GM12878 (cell line): ENCODE data around the gene MSGN1. TPM values are rescaled to one million over a fixed set of nuclear protein-coding genes. Genes with fewer than 3 reads are reported as not detected.

Experiments
- ATAC-seq: fragments of 200-7000 bp; cut with Tn5 transposase; 3 replicates; pipeline ENCODE4 v1.9.1; 2020; ENCODE audit warnings: mild to moderate bottlenecking, moderate library complexity
- BruUV-seq: library from RNA; stranded (reverse); fragments of 400-500 nt; replicated peaks from 2 replicates; lab custom pipeline; 2021; lab: Mats Ljungman, UMichigan
- CTCF ChIA-PET: fragments of 300-600 bp; sonication (Branson Sonifier 250); formaldehyde crosslinking; extraction: SDS; loops from one replicate; lab custom pipeline; 2021; ENCODE audit warnings: inconsistent platforms; lab: Yijun Ruan, JAX
- POLR2A ChIA-PET: fragments of 350-600 bp; formaldehyde crosslinking; extraction: SDS; loops from one replicate; lab custom pipeline; 2021; ENCODE audit warnings: inconsistent platforms; lab: Charles Lee
- RAD21 ChIA-PET: fragments of 300-600 bp; sonication (Branson Sonifier 250); formaldehyde crosslinking; loops from one replicate; lab custom pipeline; 2023; ENCODE audit warnings: antibody characterized with exemption; ENCODE audit not compliant: unreplicated experiment; lab: Charles Lee
- SMC1A ChIA-PET: fragments of 300-600 bp; sonication (Branson Sonifier 250); formaldehyde crosslinking; loops from one replicate; lab custom pipeline; 2023; ENCODE audit not compliant: unreplicated experiment, uncharacterized antibody; lab: Charles Lee
- DNase-seq: peaks from one replicate; pipeline ENCODE4 v3.0.0-alpha.2; 2011; ENCODE audit warnings: low read depth, low spot score
- FAIRE-seq: peaks from 3 replicates; lab custom pipeline; 2011; peaks lifted over from hg19 to GRCh38; lab: Jason Lieb, UNC
- H2AFZ ChIP-seq: 2 replicates; pipeline ENCODE4 v1.6.0; 2011; ENCODE audit warnings: low read depth, low read length, control low read depth; ENCODE audit not compliant: control insufficient read depth
- H3K27ac ChIP-seq: 2 replicates; pipeline ENCODE4 v1.5.1; 2011; ENCODE audit warnings: control low read depth; ENCODE audit not compliant: control insufficient read depth, insufficient read depth
- H3K27me3 ChIP-seq, 2 experiments: replicated peaks in 1 of 2; 2 replicates each; pipeline versions ENCODE4 v1.6.0 to v1.6.1; 2011; ENCODE audit warnings: low read length in 1 of 2; ENCODE audit not compliant: control insufficient read depth in 2 of 2, insufficient read depth in 2 of 2
- H3K36me3 ChIP-seq, 2 experiments: 2 replicates each; pipeline ENCODE4 v1.5.1; 2011; ENCODE audit warnings: low read length in 1 of 2; ENCODE audit not compliant: control insufficient read depth in 2 of 2, insufficient read depth in 2 of 2
- H3K4me1 ChIP-seq: 2 replicates; pipeline ENCODE4 v1.6.1; 2011; ENCODE audit warnings: mild to moderate bottlenecking, low read length, moderate library complexity, mixed read lengths; ENCODE audit not compliant: control insufficient read depth, insufficient read depth
- H3K4me2 ChIP-seq: 2 replicates; pipeline ENCODE4 v1.6.0; 2011; ENCODE audit warnings: control low read depth; ENCODE audit not compliant: control insufficient read depth, insufficient read depth
- H3K4me3 ChIP-seq: fragments of 200-600 bp; sonication (generic); 2 replicates; pipeline ENCODE4 v1.5.1; 2016
- H3K79me2 ChIP-seq: 2 replicates; pipeline ENCODE4 v1.6.0; 2011; ENCODE audit warnings: low read length; ENCODE audit not compliant: control insufficient read depth, insufficient read depth
- H3K9ac ChIP-seq: 2 replicates; pipeline ENCODE4 v1.8.0; 2011; ENCODE audit warnings: low read length, control low read depth, mixed read lengths; ENCODE audit not compliant: control insufficient read depth, insufficient read depth
- H3K9me3 ChIP-seq: replicated peaks from 3 replicates; pipeline ENCODE4 v1.5.1; 2011; ENCODE audit warnings: mild to moderate bottlenecking, low read length; ENCODE audit not compliant: control insufficient read depth, insufficient read depth
- H4K20me1 ChIP-seq: 2 replicates; pipeline ENCODE4 v1.6.0; 2011; ENCODE audit not compliant: control insufficient read depth, insufficient read depth
- CBX3 ChIP-seq: fragments of 200-600 bp; sonication (generic); IDR thresholded peaks from 2 replicates; pipeline ENCODE4 v1.6.1; 2016; ENCODE audit warnings: low read depth, borderline replicate concordance
- CHD2 ChIP-seq: IDR thresholded peaks from 2 replicates; pipeline ENCODE4 v1.6.1; 2011; ENCODE audit warnings: low read depth, low read length, improper control_type of control experiment, borderline replicate concordance
- CREM ChIP-seq: IDR thresholded peaks from 2 replicates; pipeline ENCODE4 v1.6.1; 2014; ENCODE audit warnings: antibody characterized with exemption, low read depth
- E4F1 ChIP-seq: fragments of 450-650 bp; IDR thresholded peaks from 2 replicates; pipeline ENCODE4 v1.6.1; 2018; ENCODE audit warnings: borderline replicate concordance, mild to moderate bottlenecking; ENCODE audit not compliant: partially characterized antibody
- ELK1 ChIP-seq: IDR thresholded peaks from 2 replicates; pipeline ENCODE4 v1.6.1; 2012; ENCODE audit warnings: low read depth, low read length, improper control_type of control experiment
- ESRRA ChIP-seq: IDR thresholded peaks from 2 replicates; pipeline ENCODE4 v1.6.1; 2012; ENCODE audit warnings: mild to moderate bottlenecking, low read length, improper control_type of control experiment
- IRF4 ChIP-seq: IDR thresholded peaks from 2 replicates; pipeline ENCODE4 v1.6.1; 2011; ENCODE audit warnings: low read depth, low read length
- MTA2 ChIP-seq: fragments of 450-650 bp; IDR thresholded peaks from 2 replicates; pipeline ENCODE4 v1.6.1; 2016; ENCODE audit warnings: low read depth, mild to moderate bottlenecking, moderate library complexity
- PBX3 ChIP-seq: IDR thresholded peaks from 2 replicates; pipeline ENCODE4 v1.6.1; 2011; ENCODE audit warnings: mild to moderate bottlenecking, low read depth, low read length, moderate library complexity; ENCODE audit not compliant: insufficient replicate concordance
- POLR2AphosphoS2 ChIP-seq: IDR thresholded peaks from 2 replicates; pipeline ENCODE4 v1.6.1; 2011; ENCODE audit warnings: low read depth, mild to moderate bottlenecking, low read length, improper control_type of control experiment, moderate library complexity
- SMAD5 ChIP-seq: IDR thresholded peaks from 2 replicates; pipeline ENCODE4 v1.6.1; 2016; ENCODE audit warnings: antibody characterized with exemption, low read depth
- SUZ12 ChIP-seq: fragments of 200-600 bp; sonication (generic); IDR thresholded peaks from one replicate; pipeline ENCODE4 v1.6.1; 2018; ENCODE audit warnings: antibody characterized with exemption, mild to moderate bottlenecking; ENCODE audit not compliant: unreplicated experiment
- YBX1 ChIP-seq: fragments of 450-650 bp; IDR thresholded peaks from 2 replicates; pipeline ENCODE4 v1.6.1; 2016; ENCODE audit warnings: antibody characterized with exemption
- ZNF207 ChIP-seq: fragments of 450-650 bp; IDR thresholded peaks from 2 replicates; pipeline ENCODE4 v1.6.1; 2014; ENCODE audit warnings: antibody characterized with exemption, mild to moderate bottlenecking, borderline replicate concordance
- WGBS: methylation state at CpG from one replicate; pipeline ENCODE4 v1.1.6; 2016; ENCODE audit warnings: low lambda C conversion rate; ENCODE audit not compliant: insufficient replicate concordance, insufficient coverage; ENCODE audit errors: missing lambda C conversion rate; 5-methylcytosine and 5-hydroxymethylcytosine counted together
- in situ Hi-C: fragments of 300-500 bp; cut with MboI; formaldehyde crosslinking; loops from 9 replicates; pipeline ENCODE4 v1.14.3; 2018; ENCODE audit warnings: mixed read lengths
- intact Hi-C: fragments of 100-400 bp; cut with micrococcal nuclease; formaldehyde crosslinking; loops from one replicate; pipeline ENCODE4 v1.14.2; 2022; ENCODE audit not compliant: unreplicated experiment
- polyA plus RNA-seq, 11 experiments: library from polyadenylated mRNA; depleted of rRNA in 4 of 11; unstranded in 6 of 11; stranded (reverse) in 5 of 11; fragments of >200 nt; fragmentation: Nextera tagmentation in 4 of 11; fragmentation: Illumina TruSeq in 1 of 11; extraction: Ambion mirVana in 4 of 11; extraction: Trizol in 1 of 11; gene quantifications; 1 replicate in 1 of 11; 2 replicates in 10 of 11; pipeline versions ENCODE4 v1.2.1 to v1.2.3, GENCODE V29; 2011 to 2016; ENCODE audit warnings: inconsistent platforms in 2 of 11, missing spikeins in 2 of 11, low read depth in 1 of 11
- total RNA-seq, 4 experiments: library from RNA; depleted of rRNA in 3 of 4; stranded (reverse); fragments of >200 nt in 3 of 4; fragmentation: Illumina TruSeq in 1 of 4; extraction: Trizol in 1 of 4; gene quantifications; 2 replicates each; pipeline versions ENCODE4 v1.2.1 to v1.2.3, GENCODE V29; 2013 to 2021
- TF ChIP-seq, protein P1 (sequence below): fragments of 450-650 bp; IDR thresholded peaks from 2 replicates; pipeline ENCODE4 v1.6.1; 2016; ENCODE audit warnings: mild to moderate bottlenecking

The MSGN1 gene
- total and polyA plus RNA-seq, 10 of the 15 experiments (the other 5 are each of a cell fraction or from before 2014, with no cell fraction given): 0.27 TPM; not detected in 9

GRCh38 chr2:17791121-17791816 lies 25.0 kb upstream of the MSGN1 start:
- intact Hi-C loops: no loop called here
- DNase-seq (no peak), ATAC-seq (no peak), FAIRE-seq (no peak)
- H3K4me2 ChIP-seq: no peak overlapping the region
- no peaks in the 10 kb centered on the region for H3K79me2 ChIP-seq
- H4K20me1 ChIP-seq: no peaks in the 10 kb centered on the region
- H3K9ac ChIP-seq: no peak overlapping the region
- no peaks in the 10 kb centered on the region for H3K9me3 ChIP-seq
- CTCF ChIA-PET: interaction anchor here (0.7 to 1.3 kb wide), 4 partner anchors 9 to 77 kb away, joined by 3 to 5 read pairs (median 3); no protein-coding TSS in a partner anchor
- in situ Hi-C loops: no loop called here
- no TSS peak for BruUV-seq
- TF ChIP-seq CBX3: no peak
- TF ChIP-seq PBX3: no peak
- TF ChIP-seq YBX1: no peak
- TF ChIP-seq POLR2AphosphoS2: no peak
- no peak for TF ChIP-seq SMAD5
- no peak for TF ChIP-seq CREM
- TF ChIP-seq, protein P1, sequence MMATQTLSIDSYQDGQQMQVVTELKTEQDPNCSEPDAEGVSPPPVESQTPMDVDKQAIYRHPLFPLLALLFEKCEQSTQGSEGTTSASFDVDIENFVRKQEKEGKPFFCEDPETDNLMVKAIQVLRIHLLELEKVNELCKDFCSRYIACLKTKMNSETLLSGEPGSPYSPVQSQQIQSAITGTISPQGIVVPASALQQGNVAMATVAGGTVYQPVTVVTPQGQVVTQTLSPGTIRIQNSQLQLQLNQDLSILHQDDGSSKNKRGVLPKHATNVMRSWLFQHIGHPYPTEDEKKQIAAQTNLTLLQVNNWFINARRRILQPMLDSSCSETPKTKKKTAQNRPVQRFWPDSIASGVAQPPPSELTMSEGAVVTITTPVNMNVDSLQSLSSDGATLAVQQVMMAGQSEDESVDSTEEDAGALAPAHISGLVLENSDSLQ: no peak
- TF ChIP-seq SUZ12: no peak
- TF ChIP-seq CHD2: no peak
- no peak for TF ChIP-seq ZNF207
- no peak for TF ChIP-seq E4F1
- TF ChIP-seq ESRRA: no peak
- no peak for TF ChIP-seq ELK1
- TF ChIP-seq MTA2: no peak
- TF ChIP-seq IRF4: no peak
- RAD21 ChIA-PET: no interaction called here
- H3K27me3 ChIP-seq: no peaks in the 10 kb centered on the region
- POLR2A ChIA-PET: no interaction called here
- SMC1A ChIA-PET: interaction anchor here (0.7 to 1.8 kb wide), 5 partner anchors 15 to 72 kb away, joined by 3 to 7 read pairs (median 3); no protein-coding TSS in a partner anchor
- H3K4me1 ChIP-seq: no peaks in the 10 kb centered on the region
- H3K4me3 ChIP-seq: no peak overlapping the region
- H3K27ac ChIP-seq: no peak overlapping the region
- H2AFZ ChIP-seq: no peak overlapping the region
- 72% methylated on average over 5 of the region's 5 CpGs for WGBS
- H3K36me3 ChIP-seq: no peaks in the 10 kb centered on the region
